Pancreas (tissue), 10 donors: Measurements from ENCODE around the gene FSTL4. TPM values are rescaled to one million over a fixed set of nuclear protein-coding genes. Genes with fewer than 3 reads are reported as not detected.
A peak's percentile ranks its signal among the peaks of the same experiment; 100 is the strongest.

Source experiments
- ATAC-seq, 4 donors: fragments of 200-7000 bp; cut with Tn5 transposase; one replicate each; pipeline versions ENCODE4 v1.8.0 to v1.9.1; 2020; ENCODE audit warnings: mild to moderate bottlenecking in 4 of 4, moderate library complexity in 4 of 4
- DNase-seq, 6 donors: peaks; one replicate each; pipeline ENCODE4 v3.0.0-alpha.2; 2020
- FAIRE-seq: peaks from 2 replicates; lab custom pipeline; 2012; peaks lifted over from hg19 to GRCh38; lab: Jason Lieb, UNC
- H3K27ac ChIP-seq, 4 donors: fragments of 200-600 bp; sonication (generic); 1 replicate in 3 of 4; 2 replicates in 1 of 4; pipeline versions ENCODE4 v1.5.0 to v1.8.0; 2020
- H3K27me3 ChIP-seq, 4 donors: fragments of 200-600 bp; one replicate each; pipeline ENCODE4 v1.8.0; 2021
- H3K36me3 ChIP-seq, 3 donors: fragments of 200-600 bp; sonication (generic) in 1 of 3; one replicate each; pipeline versions ENCODE4 v1.5.0 to v1.8.0; 2020 to 2021
- H3K4me1 ChIP-seq, 3 donors: fragments of 200-600 bp; one replicate each; pipeline ENCODE4 v1.8.0; 2021
- H3K4me3 ChIP-seq, 4 donors: fragments of 200-600 bp; sonication (generic) in 2 of 4; one replicate each; pipeline versions ENCODE4 v1.5.0 to v1.8.0; 2020 to 2021
- H3K9me3 ChIP-seq, 4 donors: fragments of 200-600 bp; one replicate each; pipeline ENCODE4 v1.8.0; 2021
- WGBS, 2 donors: extraction: QIAGEN DNeasy Blood & Tissue Kit; methylation state at CpG; one replicate each; pipeline ENCODE4 v1.1.7; 2013; 5-methylcytosine and 5-hydroxymethylcytosine counted together
- intact Hi-C, 3 donors: fragments of 100-400 bp; cut with DNase I; formaldehyde crosslinking; loops; one replicate each; pipeline versions ENCODE4 v1.11.1 to v1.14.2; 2022
- polyA plus RNA-seq, 2 donors: library from polyadenylated mRNA; stranded (reverse); fragments of 200-250 nt; gene quantifications; one replicate each; pipeline ENCODE4 v1.2.3, GENCODE V29; 2013
- total RNA-seq, 6 donors: library from RNA; stranded (reverse); fragmentation: NEBNext Ultra II Directional in 4 of 6; extraction: Animal tissue kit (Norgen Biotek cat#: 25700) in 4 of 6; gene quantifications; one replicate each; pipeline versions ENCODE4 v1.2.1 to v1.2.4, GENCODE V29; 2021 to 2023
- TF ChIP-seq, protein P1 (sequence below), 4 donors: fragments of 200-600 bp; sonication (generic) in 3 of 4; IDR thresholded peaks; one replicate each; pipeline versions ENCODE4 v1.5.0 to v1.8.0; 2021; ENCODE audit warnings: antibody characterized with exemption in 4 of 4
- donor health status: healthy with polysubstance abuse.
- donor health status: DM: no; HTN: no; CAD: no; lungs with moderate emphysema.
- donor health status: DM: no; HTN: no; CAD: no.
- donor health status: control.
- donor health status: control.
- donor health status: Bipolar disorder and iron deficiency.
- donor health status: DM: yes; HTN: yes; CAD: no.
- donor health status: DM: no; HTN: no; CAD: no.
- donor health status: DM: no; HTN: no; CAD: no.
- donor health status: DM: yes; HTN: yes; CAD: no.

FSTL4 gene
- total and polyA plus RNA-seq, 8 donors, result 0.68 to 2.4 (median 1.4) TPM

GRCh38 chr5:133485468-133485867, 126.9 kb downstream of the FSTL4 start:
- no peaks in the 10 kb centered on the region for H3K4me1 ChIP-seq
- DNase-seq (no peak), ATAC-seq (no peak), FAIRE-seq (no peak)
- no peak overlapping the region for H3K27ac ChIP-seq
- WGBS, 2 donors, result 61 to 69% methylated on average over 5 of the region's 5 CpGs
- no peaks in the 10 kb centered on the region for H3K36me3 ChIP-seq
- no peaks in the 10 kb centered on the region for H3K27me3 ChIP-seq
- intact Hi-C loops, result no loop called here
- no peaks in the 10 kb centered on the region for H3K9me3 ChIP-seq
- H3K4me3 ChIP-seq, result no peak overlapping the region
- TF ChIP-seq, protein P1, sequence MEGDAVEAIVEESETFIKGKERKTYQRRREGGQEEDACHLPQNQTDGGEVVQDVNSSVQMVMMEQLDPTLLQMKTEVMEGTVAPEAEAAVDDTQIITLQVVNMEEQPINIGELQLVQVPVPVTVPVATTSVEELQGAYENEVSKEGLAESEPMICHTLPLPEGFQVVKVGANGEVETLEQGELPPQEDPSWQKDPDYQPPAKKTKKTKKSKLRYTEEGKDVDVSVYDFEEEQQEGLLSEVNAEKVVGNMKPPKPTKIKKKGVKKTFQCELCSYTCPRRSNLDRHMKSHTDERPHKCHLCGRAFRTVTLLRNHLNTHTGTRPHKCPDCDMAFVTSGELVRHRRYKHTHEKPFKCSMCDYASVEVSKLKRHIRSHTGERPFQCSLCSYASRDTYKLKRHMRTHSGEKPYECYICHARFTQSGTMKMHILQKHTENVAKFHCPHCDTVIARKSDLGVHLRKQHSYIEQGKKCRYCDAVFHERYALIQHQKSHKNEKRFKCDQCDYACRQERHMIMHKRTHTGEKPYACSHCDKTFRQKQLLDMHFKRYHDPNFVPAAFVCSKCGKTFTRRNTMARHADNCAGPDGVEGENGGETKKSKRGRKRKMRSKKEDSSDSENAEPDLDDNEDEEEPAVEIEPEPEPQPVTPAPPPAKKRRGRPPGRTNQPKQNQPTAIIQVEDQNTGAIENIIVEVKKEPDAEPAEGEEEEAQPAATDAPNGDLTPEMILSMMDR (IDR thresholded peaks at IDR 0.05), result no peak

DNA sequence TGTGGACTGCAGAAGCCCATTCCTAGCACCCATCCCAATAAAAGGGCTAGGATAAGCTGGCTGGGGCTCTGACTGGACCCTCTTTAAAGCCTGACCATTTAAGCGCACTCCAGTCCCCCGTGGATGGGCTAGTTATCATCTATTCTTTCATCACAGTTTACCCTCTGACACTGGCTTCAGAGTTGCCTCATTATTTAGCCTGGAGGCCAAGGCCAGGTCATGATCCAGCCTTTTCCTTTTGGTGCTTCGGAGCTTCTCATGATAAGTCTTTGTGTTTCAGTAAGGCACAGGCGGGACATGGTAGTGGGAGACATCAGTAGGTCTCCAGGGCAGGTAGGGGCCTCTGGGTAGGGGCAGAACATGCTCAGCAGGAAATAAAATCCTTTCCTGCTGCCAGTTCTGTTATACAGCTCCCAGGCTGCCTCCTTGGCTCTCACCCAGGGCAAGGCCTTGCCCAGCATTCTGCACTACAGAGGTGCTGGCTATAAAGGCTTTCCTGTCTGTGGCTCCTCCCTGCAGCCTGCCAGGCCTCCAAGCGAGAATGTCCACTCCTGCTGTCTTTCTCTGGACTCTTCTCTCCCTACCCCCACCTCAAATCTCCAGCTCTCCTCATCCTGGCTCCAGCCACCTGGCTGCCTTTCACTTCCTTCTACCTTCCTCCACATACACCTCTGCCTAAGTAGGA, 128.8 kb downstream of the FSTL4 start:
- DNase-seq, result peak in 4 of 6 donors; percentile 25 to 40 (median 36)
- ATAC-seq, result peak in 3 of 4 donors; percentile 74 to 91 (median 79)
- intact Hi-C loops, result no loop called here
- TF ChIP-seq, protein P1 (IDR thresholded peaks at IDR 0.05), result no peak
- no peaks in the 10 kb centered on the region for H3K4me1 ChIP-seq
- peak overlapping the region in 1 of 4 donors; percentile 9 for H3K27ac ChIP-seq
- no peaks in the 10 kb centered on the region for H3K27me3 ChIP-seq
- H3K36me3 ChIP-seq, result no peaks in the 10 kb centered on the region
- H3K4me3 ChIP-seq, result no peak overlapping the region
- no peaks in the 10 kb centered on the region for H3K9me3 ChIP-seq
- WGBS, 2 donors, result 82 to 83% methylated on average over 5 of the region's 5 CpGs
- FAIRE-seq, result no peak

GRCh38 chr5:133482028-133482427, 130.3 kb downstream of the FSTL4 start:
- FAIRE-seq, result no peak
- Histone ChIP-seq H3K27me3 (no peaks in the 10 kb centered on the region), H3K4me3 (no peak overlapping the region), H3K9me3 (no peaks in the 10 kb centered on the region), H3K27ac (no peak overlapping the region), H3K4me1 (no peaks in the 10 kb centered on the region), H3K36me3 (no peaks in the 10 kb centered on the region)
- intact Hi-C loops, result no loop called here
- WGBS, 2 donors, result 67 to 76% methylated on average over 3 of the region's 3 CpGs
- DNase-seq, result no peak
- peak in 1 of 4 donors; percentile 26 for ATAC-seq
- TF ChIP-seq, protein P1 (IDR thresholded peaks at IDR 0.05), result no peak

DNA sequence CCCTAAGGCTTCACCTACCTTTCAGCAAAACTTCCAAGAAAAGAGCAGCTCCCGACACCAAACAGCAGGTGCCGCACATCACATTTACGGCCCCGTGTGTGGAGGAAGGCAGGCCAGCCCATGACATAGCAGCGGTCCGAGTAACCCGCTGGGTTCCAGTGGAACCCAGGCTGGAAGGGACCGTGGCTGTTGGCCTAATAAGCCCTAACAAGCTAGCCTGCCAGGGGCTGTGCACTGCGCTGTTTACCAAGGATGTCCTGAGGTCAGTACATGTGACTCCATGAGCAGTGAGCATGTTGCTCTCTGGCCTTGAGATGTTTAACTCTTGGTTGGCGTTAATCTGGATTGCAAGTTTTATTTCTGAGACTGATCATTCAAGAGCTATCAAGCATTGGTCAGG, 131.5 kb downstream of the FSTL4 start:
- no peak overlapping the region for H3K27ac ChIP-seq
- no peaks in the 10 kb centered on the region for H3K36me3 ChIP-seq
- H3K4me3 ChIP-seq, result no peak overlapping the region
- H3K9me3 ChIP-seq, result no peaks in the 10 kb centered on the region
- FAIRE-seq (no peak), ATAC-seq (no peak), DNase-seq (no peak)
- no peaks in the 10 kb centered on the region for H3K4me1 ChIP-seq
- WGBS, 2 donors, result 90 to 92% methylated on average over 10 of the region's 10 CpGs
- TF ChIP-seq, protein P1 (IDR thresholded peaks at IDR 0.05), result no peak
- intact Hi-C loops, result no loop called here
- no peaks in the 10 kb centered on the region for H3K27me3 ChIP-seq

- Histone ChIP-seq H3K27ac (no peak overlapping the region), H3K4me3 (no peak overlapping the region), H3K9me3 (no peaks in the 10 kb centered on the region), H3K36me3 (no peaks in the 10 kb centered on the region), H3K27me3 (no peaks in the 10 kb centered on the region), H3K4me1 (no peaks in the 10 kb centered on the region)
- ATAC-seq (no peak), DNase-seq (no peak), FAIRE-seq (no peak)
- intact Hi-C loops, result no loop called here
- TF ChIP-seq, protein P1 (IDR thresholded peaks at IDR 0.05), result no peak
- WGBS, 2 donors, result 92 to 94% methylated on average over 9 of the region's 9 CpGs
Measured at GRCh38 chr5:133480366-133480765, 132.0 kb downstream of the FSTL4 start.
